ENCODE measurements around the gene TH. TPM values are rescaled to one million over a fixed set of nuclear protein-coding genes. Genes with fewer than 3 reads are reported as not detected.
A peak's percentile ranks its signal among the peaks of the same experiment; 100 is the strongest.

Gene TH
- polyA plus RNA-seq, 1 of the 3 experiments (the other 2 are of a cell fraction): not detected

DNA sequence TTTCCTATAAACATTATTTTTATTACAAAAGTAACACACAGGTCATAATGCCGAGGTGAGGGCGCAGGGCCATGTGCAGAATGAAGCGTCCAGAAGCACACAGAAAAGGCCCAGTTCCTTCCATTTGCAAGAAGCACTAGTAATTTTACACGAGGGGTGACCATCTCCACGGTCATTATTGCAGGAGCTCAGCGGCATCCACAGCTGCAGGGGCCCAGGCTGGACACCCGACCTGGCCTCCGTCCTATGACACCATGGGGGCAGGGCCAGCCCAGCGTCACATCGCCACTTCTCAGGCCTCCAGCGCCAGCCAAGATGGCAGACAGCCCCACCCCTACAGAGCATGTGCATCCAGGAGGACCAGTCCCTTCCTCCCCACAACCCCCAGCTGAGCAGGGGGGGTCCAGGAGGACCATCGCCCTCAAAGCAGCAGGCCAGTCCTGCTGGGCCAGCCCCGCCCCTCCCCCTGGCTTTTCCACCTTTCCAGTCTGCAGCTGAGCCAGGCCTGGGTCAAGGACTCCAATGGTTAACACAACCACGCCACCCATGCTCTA lies 35.9 kb downstream of the TH start:
- DNase-seq: no peak
- 62% methylated on average over 10 of the region's 14 CpGs for WGBS (ENCODE audit: low lambda C conversion rate)
- Histone ChIP-seq H3K4me3 (ENCODE audit: low read depth in 2 of 2, low read length in 1 of 2) (peak overlapping the region in 1 of 2 experiments; percentile 41; a peak in 1 of 4 replicates), H2AFZ (ENCODE audit: low read depth) (no peak overlapping the region), H3K9me2 (no peaks in the 10 kb centered on the region), H3K27ac (ENCODE audit: low read depth in 2 of 2, low read length in 1 of 2) (no peak overlapping the region; a peak in 1 of 4 replicates), H3K4me2 (no peak overlapping the region), H3K36me3 (replicated peaks in 1 of 2; ENCODE audit: control insufficient read depth in 1 of 2, insufficient read depth in 2 of 2, low read length in 1 of 2) (no peaks in the 10 kb centered on the region), H3K4me1 (ENCODE audit: control insufficient read depth in 1 of 2, insufficient read depth in 2 of 2, low read depth in 1 of 2, low read length in 1 of 2) (peaks cover 0 to 19% of the 10 kb centered on the region in 2 experiments; a peak in 1 of 4 replicates), H3K9me3 (no peaks in the 10 kb centered on the region), H3K27me3 (ENCODE audit: insufficient read depth) (peaks cover 22% of the 10 kb centered on the region), H3K79me2 (ENCODE audit: insufficient read depth) (no peaks in the 10 kb centered on the region), H3F3A (replicated peaks; ENCODE audit: insufficient read depth) (no peaks in the 10 kb centered on the region), H3K9ac (no peak overlapping the region), H4K20me1 (ENCODE audit: insufficient read depth) (no peaks in the 10 kb centered on the region)
- ChIA-PET CTCF (interaction anchor here (1.1 to 25.3 kb wide), 4 partner anchors 14 to 106 kb away, joined by 3 to 1098 read pairs (median 36); no protein-coding TSS in a partner anchor), POLR2A (interaction anchor here (0.6 to 1.9 kb wide), 2 partner anchors 15 to 98 kb away, joined by 3 to 6 read pairs; no protein-coding TSS in a partner anchor)
- TF ChIP-seq ELF1 (IDR thresholded peaks at IDR 0.05) (no peak), FOSL2 (IDR thresholded peaks at IDR 0.05; ENCODE audit: borderline replicate concordance, low read depth) (no peak), CHD2 (IDR thresholded peaks at IDR 0.05; ENCODE audit: low read length, partially characterized antibody) (no peak), USF1 (IDR thresholded peaks at IDR 0.05; ENCODE audit: borderline replicate concordance, low read depth) (no peak), NFIC (IDR thresholded peaks at IDR 0.05; ENCODE audit: borderline replicate concordance) (no peak)
- TF ChIP-seq, protein P1, sequence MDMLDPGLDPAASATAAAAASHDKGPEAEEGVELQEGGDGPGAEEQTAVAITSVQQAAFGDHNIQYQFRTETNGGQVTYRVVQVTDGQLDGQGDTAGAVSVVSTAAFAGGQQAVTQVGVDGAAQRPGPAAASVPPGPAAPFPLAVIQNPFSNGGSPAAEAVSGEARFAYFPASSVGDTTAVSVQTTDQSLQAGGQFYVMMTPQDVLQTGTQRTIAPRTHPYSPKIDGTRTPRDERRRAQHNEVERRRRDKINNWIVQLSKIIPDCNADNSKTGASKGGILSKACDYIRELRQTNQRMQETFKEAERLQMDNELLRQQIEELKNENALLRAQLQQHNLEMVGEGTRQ (IDR thresholded peaks at IDR 0.05; ENCODE audit: borderline replicate concordance, low read depth, low read length): no peak

GRCh38 chr11:2135018-2135569 lies 36.5 kb downstream of the TH start:
- Histone ChIP-seq H3K9ac (no peak overlapping the region), H3K4me2 (no peak overlapping the region), H3K27ac (ENCODE audit: low read depth in 2 of 2, low read length in 1 of 2) (no peak overlapping the region), H3F3A (replicated peaks; ENCODE audit: insufficient read depth) (no peaks in the 10 kb centered on the region), H4K20me1 (ENCODE audit: insufficient read depth) (no peaks in the 10 kb centered on the region), H3K36me3 (replicated peaks in 1 of 2; ENCODE audit: control insufficient read depth in 1 of 2, insufficient read depth in 2 of 2, low read length in 1 of 2) (no peaks in the 10 kb centered on the region), H3K4me3 (ENCODE audit: low read depth in 2 of 2, low read length in 1 of 2) (peak overlapping the region in 1 of 2 experiments; percentile 41; a peak in 1 of 4 replicates), H3K27me3 (ENCODE audit: insufficient read depth) (peaks cover 15% of the 10 kb centered on the region), H3K79me2 (ENCODE audit: insufficient read depth) (no peaks in the 10 kb centered on the region), H3K9me3 (no peaks in the 10 kb centered on the region), H3K9me2 (no peaks in the 10 kb centered on the region), H2AFZ (ENCODE audit: low read depth) (no peak overlapping the region), H3K4me1 (ENCODE audit: control insufficient read depth in 1 of 2, insufficient read depth in 2 of 2, low read depth in 1 of 2, low read length in 1 of 2) (peaks cover 0 to 19% of the 10 kb centered on the region in 2 experiments; a peak in 1 of 4 replicates)
- TF ChIP-seq JUND (IDR thresholded peaks at IDR 0.05) (no peak), EZH2phosphoT487 (IDR thresholded peaks at IDR 0.05; ENCODE audit: borderline replicate concordance, low read depth) (no peak), RCOR1 (IDR thresholded peaks at IDR 0.05; ENCODE audit: low read length) (no peak), TEAD4 (IDR thresholded peaks at IDR 0.05; ENCODE audit: borderline replicate concordance, insufficient read depth) (no peak), TCF12 (IDR thresholded peaks at IDR 0.05) (no peak), GABPA (IDR thresholded peaks at IDR 0.05; ENCODE audit: low read depth) (no peak), FOSL2 (IDR thresholded peaks at IDR 0.05; ENCODE audit: borderline replicate concordance, low read depth) (no peak), USF1 (IDR thresholded peaks at IDR 0.05; ENCODE audit: borderline replicate concordance, low read depth) (no peak), IRF3 (IDR thresholded peaks at IDR 0.05; ENCODE audit: low read depth, low read length) (no peak)
- TF ChIP-seq, protein P2, sequence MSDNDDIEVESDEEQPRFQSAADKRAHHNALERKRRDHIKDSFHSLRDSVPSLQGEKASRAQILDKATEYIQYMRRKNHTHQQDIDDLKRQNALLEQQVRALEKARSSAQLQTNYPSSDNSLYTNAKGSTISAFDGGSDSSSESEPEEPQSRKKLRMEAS (IDR thresholded peaks at IDR 0.05; ENCODE audit: low read depth): no peak
- no peak for DNase-seq
- ChIA-PET CTCF (interaction anchor here (1.1 to 25.3 kb wide), 5 partner anchors 9 to 105 kb away, joined by 3 to 1098 read pairs (median 8); no protein-coding TSS in a partner anchor), POLR2A (no interaction called here)
- 69% methylated on average over 22 of the region's 26 CpGs for WGBS (ENCODE audit: low lambda C conversion rate)
